Type B pancreatic cell (in vitro differentiated cells): ENCODE measurements around the gene ACYP1. TPM values are rescaled to one million over a fixed set of nuclear protein-coding genes. Genes with fewer than 3 reads are reported as not detected.

Experiments
- DNase-seq: peaks from one replicate; pipeline ENCODE4 v3.0.0; 2021; ENCODE audit warnings: mixed read lengths; ENCODE audit not compliant: unreplicated experiment; ENCODE audit errors: extremely low spot score
- H3K27ac Mint-ChIP-seq: 2 replicates; pipeline ENCODE4 v1.8.0; 2021; ENCODE audit warnings: mild to moderate bottlenecking, mixed read lengths
- H3K27me3 Mint-ChIP-seq: 2 replicates; pipeline ENCODE4 v1.8.0; 2021; ENCODE audit warnings: mixed read lengths
- H3K36me3 Mint-ChIP-seq: 2 replicates; pipeline ENCODE4 v1.8.0; 2021; ENCODE audit warnings: mixed read lengths
- H3K4me1 Mint-ChIP-seq: one replicate; pipeline ENCODE4 v1.8.0; 2021; ENCODE audit warnings: mixed read lengths; ENCODE audit not compliant: unreplicated experiment
- H3K4me3 Mint-ChIP-seq: 2 replicates; pipeline ENCODE4 v1.8.0; 2021; ENCODE audit warnings: mild to moderate bottlenecking, mixed read lengths
- H3K9me3 Mint-ChIP-seq: 2 replicates; pipeline ENCODE4 v1.8.0; 2021; ENCODE audit warnings: mixed read lengths
- total RNA-seq: library from RNA; stranded (reverse); gene quantifications from 2 replicates; pipeline ENCODE4 v1.2.1, GENCODE V29; 2021; ENCODE audit warnings: low replicate concordance
- TF ChIP-seq, protein P1 (sequence below): fragments of 200-600 bp; sonication (generic); conservative IDR thresholded peaks from 2 replicates; pipeline ENCODE4 v1.5.0; 2021; ENCODE audit warnings: antibody characterized with exemption, mild to moderate bottlenecking

Gene ACYP1
- total RNA-seq, 1 donor from 2014 or later, result 20.7 TPM

DNA sequence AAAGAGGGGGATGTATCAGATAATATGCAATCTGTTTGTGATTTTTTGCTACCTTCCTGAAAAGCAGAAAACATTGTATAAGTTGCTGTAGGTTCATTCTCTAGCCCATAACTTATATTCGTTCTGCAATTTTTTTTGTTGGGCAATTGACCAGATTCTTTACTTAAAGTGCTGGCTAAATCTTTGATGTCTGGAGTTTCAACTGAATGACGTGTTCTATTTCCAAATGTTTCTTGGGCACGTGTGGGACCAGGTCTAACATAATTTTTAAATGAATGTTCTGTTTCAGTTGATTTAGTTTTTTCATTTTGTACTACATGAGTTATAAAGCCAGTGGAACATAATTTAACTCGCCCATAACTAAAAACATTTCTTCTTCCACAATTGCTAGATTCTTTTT, 16.3 kb downstream of the ACYP1 start:
- Mint-ChIP-seq H3K4me1 (peaks cover 20% of the 10 kb centered on the region), H3K27me3 (peaks cover 3% of the 10 kb centered on the region), H3K9me3 (no peaks in the 10 kb centered on the region), H3K27ac (no peak overlapping the region), H3K36me3 (peaks cover 41% of the 10 kb centered on the region), H3K4me3 (no peak overlapping the region)
- DNase-seq, result no peak
- TF ChIP-seq, protein P1, sequence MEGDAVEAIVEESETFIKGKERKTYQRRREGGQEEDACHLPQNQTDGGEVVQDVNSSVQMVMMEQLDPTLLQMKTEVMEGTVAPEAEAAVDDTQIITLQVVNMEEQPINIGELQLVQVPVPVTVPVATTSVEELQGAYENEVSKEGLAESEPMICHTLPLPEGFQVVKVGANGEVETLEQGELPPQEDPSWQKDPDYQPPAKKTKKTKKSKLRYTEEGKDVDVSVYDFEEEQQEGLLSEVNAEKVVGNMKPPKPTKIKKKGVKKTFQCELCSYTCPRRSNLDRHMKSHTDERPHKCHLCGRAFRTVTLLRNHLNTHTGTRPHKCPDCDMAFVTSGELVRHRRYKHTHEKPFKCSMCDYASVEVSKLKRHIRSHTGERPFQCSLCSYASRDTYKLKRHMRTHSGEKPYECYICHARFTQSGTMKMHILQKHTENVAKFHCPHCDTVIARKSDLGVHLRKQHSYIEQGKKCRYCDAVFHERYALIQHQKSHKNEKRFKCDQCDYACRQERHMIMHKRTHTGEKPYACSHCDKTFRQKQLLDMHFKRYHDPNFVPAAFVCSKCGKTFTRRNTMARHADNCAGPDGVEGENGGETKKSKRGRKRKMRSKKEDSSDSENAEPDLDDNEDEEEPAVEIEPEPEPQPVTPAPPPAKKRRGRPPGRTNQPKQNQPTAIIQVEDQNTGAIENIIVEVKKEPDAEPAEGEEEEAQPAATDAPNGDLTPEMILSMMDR, result no peak

DNA sequence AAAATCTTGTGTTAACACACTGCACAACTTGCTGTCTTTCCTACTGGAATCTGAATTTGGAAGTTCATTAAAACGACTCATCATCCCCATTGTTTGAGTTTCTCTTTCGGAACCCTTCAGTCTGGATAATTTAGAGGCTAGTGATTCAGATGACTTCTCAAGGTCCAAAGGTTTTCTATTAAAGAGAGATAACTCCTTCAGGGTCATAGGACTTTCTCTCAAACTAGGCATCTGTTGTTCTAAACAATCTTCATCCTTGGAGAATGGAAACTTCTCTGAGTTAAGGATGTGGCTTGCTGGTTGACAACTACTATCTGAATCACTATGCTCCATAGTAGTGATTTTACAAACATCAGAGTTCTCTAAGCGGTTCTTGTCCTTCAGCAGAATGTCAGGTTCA, 16.9 kb downstream of the ACYP1 start:
- peaks cover 3% of the 10 kb centered on the region for H3K27me3 Mint-ChIP-seq
- peaks cover 46% of the 10 kb centered on the region for H3K36me3 Mint-ChIP-seq
- peaks cover 26% of the 10 kb centered on the region for H3K4me1 Mint-ChIP-seq
- H3K9me3 Mint-ChIP-seq, result no peaks in the 10 kb centered on the region
- TF ChIP-seq, protein P1, result no peak
- no peak overlapping the region for H3K4me3 Mint-ChIP-seq
- no peak overlapping the region for H3K27ac Mint-ChIP-seq
- no peak for DNase-seq

DNA sequence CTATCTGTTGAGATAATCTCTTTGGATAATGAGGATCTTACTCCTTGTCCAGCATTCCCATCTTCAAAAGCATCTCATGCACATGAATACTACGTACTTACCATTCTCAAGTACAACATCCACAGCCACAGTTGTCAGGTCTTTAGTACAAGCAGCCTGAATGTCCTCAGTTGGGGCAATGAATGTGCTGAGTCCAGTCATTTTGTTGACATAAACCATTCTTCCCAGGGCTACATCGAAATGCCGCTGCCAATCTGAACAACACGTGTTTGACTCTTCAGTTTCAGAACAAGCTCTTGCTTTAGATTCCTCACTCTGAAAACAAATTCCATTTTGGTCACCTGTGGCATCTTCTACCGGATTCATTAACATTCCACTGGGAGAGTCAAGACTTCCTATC, 17.5 kb downstream of the ACYP1 start:
- H3K27ac Mint-ChIP-seq, result no peak overlapping the region
- H3K4me3 Mint-ChIP-seq, result no peak overlapping the region
- peaks cover 44% of the 10 kb centered on the region for H3K36me3 Mint-ChIP-seq
- no peaks in the 10 kb centered on the region for H3K9me3 Mint-ChIP-seq
- H3K4me1 Mint-ChIP-seq, result peaks cover 27% of the 10 kb centered on the region
- TF ChIP-seq, protein P1, result no peak
- H3K27me3 Mint-ChIP-seq, result peaks cover under 1% of the 10 kb centered on the region
- no peak for DNase-seq

DNA sequence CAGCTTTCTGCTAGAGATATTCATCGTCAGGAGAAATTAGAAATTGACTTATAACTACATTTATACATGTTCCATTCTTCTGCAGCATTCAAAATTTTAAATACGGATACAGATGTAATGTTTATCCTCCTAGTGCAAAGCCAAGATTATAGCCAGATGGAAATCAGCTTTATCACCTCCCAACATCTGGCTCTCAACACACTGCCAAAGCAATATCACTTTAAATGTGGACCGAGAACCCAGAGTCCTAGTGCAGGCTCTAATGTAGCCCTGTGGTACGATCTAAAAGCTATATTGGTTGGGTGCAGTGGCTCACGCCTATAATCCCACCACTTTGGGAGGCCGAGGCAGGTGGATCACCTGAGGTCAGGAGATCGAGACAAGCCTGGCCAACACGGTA, 19.1 kb downstream of the ACYP1 start:
- peaks cover 27% of the 10 kb centered on the region for H3K4me1 Mint-ChIP-seq
- no peak overlapping the region for H3K4me3 Mint-ChIP-seq
- H3K27ac Mint-ChIP-seq, result no peak overlapping the region
- TF ChIP-seq, protein P1, result no peak
- DNase-seq, result no peak
- H3K9me3 Mint-ChIP-seq, result no peaks in the 10 kb centered on the region
- H3K27me3 Mint-ChIP-seq, result no peaks in the 10 kb centered on the region
- H3K36me3 Mint-ChIP-seq, result peaks cover 43% of the 10 kb centered on the region

DNA sequence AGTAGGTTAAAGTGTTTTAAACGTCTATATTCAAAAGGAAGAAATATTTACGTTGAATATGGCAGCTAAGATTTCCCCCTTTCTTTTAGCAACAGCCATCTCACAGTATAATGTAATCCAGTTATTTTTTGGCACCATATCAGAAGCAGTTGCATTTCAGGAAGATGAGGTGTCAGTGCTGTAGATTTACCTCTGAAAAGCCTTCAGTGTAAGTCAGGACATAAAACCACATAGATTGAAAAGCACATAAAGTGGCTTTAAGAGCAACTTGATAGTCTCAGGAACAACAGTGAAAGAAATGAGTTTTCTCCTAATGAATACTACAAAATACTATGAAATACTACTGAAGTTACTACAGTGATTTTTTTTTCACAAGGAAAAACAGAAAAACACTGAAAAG, 19.5 kb downstream of the ACYP1 start:
- no peaks in the 10 kb centered on the region for H3K27me3 Mint-ChIP-seq
- H3K27ac Mint-ChIP-seq, result no peak overlapping the region
- peaks cover 27% of the 10 kb centered on the region for H3K4me1 Mint-ChIP-seq
- TF ChIP-seq, protein P1, result no peak
- H3K4me3 Mint-ChIP-seq, result no peak overlapping the region
- H3K36me3 Mint-ChIP-seq, result peaks cover 41% of the 10 kb centered on the region
- DNase-seq, result no peak
- H3K9me3 Mint-ChIP-seq, result no peaks in the 10 kb centered on the region

DNA sequence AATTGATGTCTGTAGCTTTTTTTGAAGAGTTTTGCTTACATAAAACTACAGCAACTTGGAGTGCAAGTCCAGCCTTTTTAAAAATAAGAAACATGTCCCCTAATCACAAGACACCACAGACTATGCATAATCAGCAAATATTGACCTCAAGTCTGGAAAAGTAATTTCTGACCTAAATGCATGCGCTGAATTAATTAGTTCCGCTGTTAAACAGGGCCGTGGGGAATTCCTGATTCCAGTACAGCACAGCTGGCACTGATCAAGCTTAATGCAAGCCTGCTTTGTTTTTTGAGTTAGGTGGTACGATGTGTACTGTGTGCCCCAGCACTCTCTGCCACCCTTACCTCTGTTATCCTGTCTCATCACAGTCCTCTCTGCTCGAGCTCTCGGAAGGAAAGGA, 21.8 kb downstream of the ACYP1 start:
- Mint-ChIP-seq H3K9me3 (no peaks in the 10 kb centered on the region), H3K4me1 (peaks cover 27% of the 10 kb centered on the region), H3K36me3 (peaks cover 32% of the 10 kb centered on the region), H3K27me3 (no peaks in the 10 kb centered on the region), H3K4me3 (no peak overlapping the region), H3K27ac (peak overlapping the region; percentile 36)
- TF ChIP-seq, protein P1, result no peak
- no peak for DNase-seq
